CD4-positive, alpha-beta T cell treated with Interleukin-17A for 1 hour (primary cell): Measurements from ENCODE around the gene GMPPA.

Experiments
- DNase-seq: peaks from one replicate; pipeline ENCODE4 v3.0.0-alpha.2; 2020

GMPPA gene

GRCh38 chr2:219486380-219486959 lies 12.2 kb upstream of the GMPPA start:
- no peak for DNase-seq

GRCh38 chr2:219488149-219488843 lies 10.4 kb upstream of the GMPPA start:
- DNase-seq: no peak

- no peak for DNase-seq
Observed at GRCh38 chr2:219488844-219489194, 9.9 kb upstream of the GMPPA start.

GRCh38 chr2:219489315-219489714 lies 9.4 kb upstream of the GMPPA start:
- no peak for DNase-seq

GRCh38 chr2:219490186-219490585 lies 8.5 kb upstream of the GMPPA start:
- no peak for DNase-seq

GRCh38 chr2:219490600-219491130 lies 8.0 kb upstream of the GMPPA start:
- DNase-seq: no peak

- DNase-seq: no peak
Observed at GRCh38 chr2:219491278-219491963, 7.3 kb upstream of the GMPPA start.

- no peak for DNase-seq
Observed at GRCh38 chr2:219492575-219492974, 6.1 kb upstream of the GMPPA start.

- no peak for DNase-seq
Observed at GRCh38 chr2:219493086-219493485, 5.6 kb upstream of the GMPPA start.

GRCh38 chr2:219494952-219495530 lies 3.6 kb upstream of the GMPPA start:
- no peak for DNase-seq

- DNase-seq: peak; percentile 66
Observed at GRCh38 chr2:219495531-219496122, 3.1 kb upstream of the GMPPA start.

GRCh38 chr2:219496247-219496824 lies 2.4 kb upstream of the GMPPA start:
- no peak for DNase-seq

- DNase-seq: no peak
Observed at GRCh38 chr2:219496825-219497494, 1.7 kb upstream of the GMPPA start.

- peak; percentile 48 for DNase-seq
Observed at GRCh38 chr2:219497495-219498279, 1.0 kb upstream of the GMPPA start.

GRCh38 chr2:219499058-219499307 lies 292 bp downstream of the GMPPA start:
- no peak for DNase-seq

GRCh38 chr2:219499555-219499954 lies 864 bp downstream of the GMPPA start:
- no peak for DNase-seq

GRCh38 chr2:219500135-219500534 lies 1.4 kb downstream of the GMPPA start:
- no peak for DNase-seq

- no peak for DNase-seq
Observed at GRCh38 chr2:219501849-219502248, 3.2 kb downstream of the GMPPA start.

- no peak for DNase-seq
Observed at GRCh38 chr2:219502618-219503017, 3.9 kb downstream of the GMPPA start.

- no peak for DNase-seq
Observed at GRCh38 chr2:219505585-219505984, 6.9 kb downstream of the GMPPA start.

- DNase-seq: no peak
Observed at GRCh38 chr2:219506153-219506801, 7.6 kb downstream of the GMPPA start.
